PC-3 (cell line): ENCODE results near the gene CCN2. TPM values are rescaled to one million over a fixed set of nuclear protein-coding genes. Genes with fewer than 3 reads are reported as not detected.
A peak's percentile ranks its signal among the peaks of the same experiment; 100 is the strongest.

Experiments used
- ATAC-seq: fragments of 200-7000 bp; cut with Tn5 transposase; 2 replicates; pipeline ENCODE4 v1.9.1; 2020; ENCODE audit warnings: mild to moderate bottlenecking, moderate library complexity
- BruUV-seq: library from RNA; stranded (reverse); fragments of 400-500 nt; replicated peaks from 2 replicates; lab custom pipeline; 2021; lab: Mats Ljungman, UMichigan
- CTCF ChIA-PET: fragments of 300-600 bp; sonication (Branson Sonifier 250); formaldehyde crosslinking; loops from one replicate; lab custom pipeline; 2022; ENCODE audit warnings: antibody characterized with exemption; lab: Charles Lee
- POLR2A ChIA-PET: fragments of 300-600 bp; sonication (Branson Sonifier 250); formaldehyde crosslinking; loops from one replicate; lab custom pipeline; 2022; ENCODE audit warnings: antibody characterized with exemption; ENCODE audit not compliant: unreplicated experiment; lab: Charles Lee
- DNase-seq: peaks from one replicate; pipeline ENCODE4 v3.0.0-alpha.2; 2015
- H2AFZ ChIP-seq: fragments of 300-600 bp; sonication (generic); 2 replicates; pipeline ENCODE4 v1.6.0; 2016; ENCODE audit warnings: antibody characterized with exemption, low read length
- H3F3A ChIP-seq: fragments of 300-600 bp; sonication (generic); one replicate; pipeline ENCODE4 v1.6.0; 2017; ENCODE audit warnings: antibody characterized with exemption, low read length, control low read depth, mild to moderate bottlenecking; ENCODE audit not compliant: unreplicated experiment
- H3K27ac ChIP-seq: fragments of 300-600 bp; sonication (generic); 2 replicates; pipeline ENCODE4 v1.5.1; 2016; ENCODE audit warnings: mild to moderate bottlenecking, low read length
- H3K27me3 ChIP-seq: fragments of 300-600 bp; sonication (generic); 2 replicates; pipeline ENCODE4 v1.6.1; 2016; ENCODE audit warnings: low read length, mixed read lengths
- H3K36me3 ChIP-seq: fragments of 300-600 bp; sonication (generic); 2 replicates; pipeline ENCODE4 v1.6.1; 2016; ENCODE audit warnings: low read depth, mixed run types, low read length, mixed read lengths
- H3K4me1 ChIP-seq: fragments of 300-600 bp; sonication (generic); 2 replicates; pipeline ENCODE4 v1.5.1; 2016; ENCODE audit warnings: low read length; ENCODE audit not compliant: insufficient read depth
- H3K4me2 ChIP-seq: fragments of 300-600 bp; sonication (generic); 2 replicates; pipeline ENCODE4 v1.6.0; 2016; ENCODE audit warnings: low read length
- H3K4me3 ChIP-seq: fragments of 300-600 bp; sonication (generic); 2 replicates; pipeline ENCODE4 v1.5.1; 2016; ENCODE audit warnings: mild to moderate bottlenecking, low read length, mixed read lengths
- H3K79me2 ChIP-seq: fragments of 300-600 bp; sonication (generic); 2 replicates; pipeline ENCODE4 v1.6.1; 2017; ENCODE audit warnings: low read length, mixed read lengths
- H3K9ac ChIP-seq: fragments of 300-600 bp; sonication (generic); 2 replicates; pipeline ENCODE4 v1.6.0; 2016; ENCODE audit warnings: mild to moderate bottlenecking, low read length
- H3K9me2 ChIP-seq: fragments of 300-600 bp; sonication (generic); replicated peaks from 2 replicates; pipeline ENCODE4 v1.6.1; 2016; ENCODE audit warnings: mixed run types, low read length, mixed read lengths
- H3K9me3 ChIP-seq: fragments of 300-600 bp; sonication (generic); 2 replicates; pipeline ENCODE4 v1.6.1; 2016; ENCODE audit warnings: low read length, mixed read lengths
- H4K20me1 ChIP-seq: fragments of 300-600 bp; sonication (generic); 2 replicates; pipeline ENCODE4 v1.6.1; 2016; ENCODE audit warnings: low read length, mixed read lengths
- CTCF ChIP-seq: fragments of 300-600 bp; sonication (generic); conservative IDR thresholded peaks from 2 replicates; pipeline ENCODE4 v1.5.1; 2017; ENCODE audit warnings: antibody characterized with exemption, low read depth, mild to moderate bottlenecking, low read length
- EZH2 ChIP-seq: fragments of 300-600 bp; sonication (generic); IDR thresholded peaks from one replicate; pipeline ENCODE4 v1.6.1; 2017; ENCODE audit warnings: antibody characterized with exemption, mild to moderate bottlenecking, low read length; ENCODE audit not compliant: unreplicated experiment
- EZH2phosphoT487 ChIP-seq: fragments of 300-600 bp; sonication (generic); IDR thresholded peaks from 2 replicates; pipeline ENCODE4 v1.6.1; 2018; ENCODE audit warnings: mild to moderate bottlenecking, antibody characterized with exemption, low read length, borderline replicate concordance
- intact Hi-C: fragments of 100-400 bp; cut with micrococcal nuclease; formaldehyde crosslinking; loops from 2 replicates; pipeline ENCODE4 v1.9.0; 2023
- total RNA-seq: library from RNA; depleted of rRNA; stranded (reverse); fragments of >200 nt; gene quantifications from 2 replicates; pipeline ENCODE4 v1.2.3, GENCODE V29; 2014

Gene CCN2
- total RNA-seq, 1 experiment from 2014 or later, result 33.2 TPM

GRCh38 chr6:131937703-131938631 lies 13.2 kb downstream of the CCN2 start:
- TF ChIP-seq CTCF, result no peak
- TF ChIP-seq EZH2phosphoT487, result no peak
- no peak for TF ChIP-seq EZH2
- Histone ChIP-seq H3K9me2 (no peaks in the 10 kb centered on the region), H3K4me3 (no peak overlapping the region), H3K79me2 (no peaks in the 10 kb centered on the region), H3K9me3 (no peaks in the 10 kb centered on the region), H3K27me3 (no peaks in the 10 kb centered on the region), H3K9ac (no peak overlapping the region), H3F3A (no peaks in the 10 kb centered on the region), H3K36me3 (no peaks in the 10 kb centered on the region), H4K20me1 (no peaks in the 10 kb centered on the region), H3K4me2 (no peak overlapping the region), H3K4me1 (peaks cover 7% of the 10 kb centered on the region; the same call in 1 of the 2 replicates), H3K27ac (no peak overlapping the region), H2AFZ (no peak overlapping the region)
- intact Hi-C loops, result no loop called here
- ChIA-PET POLR2A (no interaction called here), CTCF (no interaction called here)
- BruUV-seq, result no TSS peak
- DNase-seq, result peak; percentile 60
- ATAC-seq, result no peak

GRCh38 chr6:131937226-131937625 lies 13.9 kb downstream of the CCN2 start:
- no peak for TF ChIP-seq CTCF
- TF ChIP-seq EZH2phosphoT487, result no peak
- no peaks in the 10 kb centered on the region for H3K9me2 ChIP-seq
- H2AFZ ChIP-seq, result no peak overlapping the region
- no peaks in the 10 kb centered on the region for H3K9me3 ChIP-seq
- POLR2A ChIA-PET, result no interaction called here
- no peaks in the 10 kb centered on the region for H3K27me3 ChIP-seq
- peaks cover 7% of the 10 kb centered on the region; the same call in 1 of the 2 replicates for H3K4me1 ChIP-seq
- no peaks in the 10 kb centered on the region for H3K36me3 ChIP-seq
- no peak overlapping the region for H3K4me3 ChIP-seq
- intact Hi-C loops, result no loop called here
- ATAC-seq, result no peak
- no peak overlapping the region for H3K9ac ChIP-seq
- H3F3A ChIP-seq, result no peaks in the 10 kb centered on the region
- no peak overlapping the region for H3K27ac ChIP-seq
- no peak overlapping the region for H3K4me2 ChIP-seq
- H3K79me2 ChIP-seq, result no peaks in the 10 kb centered on the region
- BruUV-seq, result no TSS peak
- no peaks in the 10 kb centered on the region for H4K20me1 ChIP-seq
- DNase-seq, result no peak
- CTCF ChIA-PET, result no interaction called here

- Histone ChIP-seq H3K4me1 (peaks cover 7% of the 10 kb centered on the region; the same call in 1 of the 2 replicates), H3F3A (no peaks in the 10 kb centered on the region), H3K79me2 (no peaks in the 10 kb centered on the region), H4K20me1 (no peaks in the 10 kb centered on the region), H3K27ac (no peak overlapping the region), H3K36me3 (no peaks in the 10 kb centered on the region), H3K9me2 (no peaks in the 10 kb centered on the region), H3K9me3 (no peaks in the 10 kb centered on the region), H3K4me2 (no peak overlapping the region), H2AFZ (no peak overlapping the region), H3K9ac (no peak overlapping the region), H3K4me3 (no peak overlapping the region), H3K27me3 (no peaks in the 10 kb centered on the region)
- TF ChIP-seq EZH2, result no peak
- BruUV-seq, result no TSS peak
- no peak for ATAC-seq
- intact Hi-C loops, result no loop called here
- ChIA-PET CTCF (no interaction called here), POLR2A (no interaction called here)
- no peak for DNase-seq
These were observed 15.0 kb downstream of the CCN2 start for GRCh38 chr6:131936156-131936555.
